Tibial nerve (tissue), 3 donors: Measurements from ENCODE around the gene DHRS7.

Source experiments
- POLR2A ChIP-seq, 2 donors: fragments of 450-650 bp; IDR thresholded peaks; one replicate each; pipeline ENCODE4 v1.6.1; 2017; ENCODE audit warnings: antibody characterized with exemption in 2 of 2, mild to moderate bottlenecking in 2 of 2, moderate library complexity in 2 of 2
- TF ChIP-seq, protein P1 (sequence below), 5 experiments: fragments of 200-600 bp in 3 of 5; fragments of 450-650 bp in 2 of 5; sonication (generic) in 3 of 5; IDR thresholded peaks; one replicate each; pipeline ENCODE4 v1.5.1; 2016 to 2019; ENCODE audit warnings: antibody characterized with exemption in 5 of 5, mild to moderate bottlenecking in 3 of 5, moderate library complexity in 2 of 5

DNA sequence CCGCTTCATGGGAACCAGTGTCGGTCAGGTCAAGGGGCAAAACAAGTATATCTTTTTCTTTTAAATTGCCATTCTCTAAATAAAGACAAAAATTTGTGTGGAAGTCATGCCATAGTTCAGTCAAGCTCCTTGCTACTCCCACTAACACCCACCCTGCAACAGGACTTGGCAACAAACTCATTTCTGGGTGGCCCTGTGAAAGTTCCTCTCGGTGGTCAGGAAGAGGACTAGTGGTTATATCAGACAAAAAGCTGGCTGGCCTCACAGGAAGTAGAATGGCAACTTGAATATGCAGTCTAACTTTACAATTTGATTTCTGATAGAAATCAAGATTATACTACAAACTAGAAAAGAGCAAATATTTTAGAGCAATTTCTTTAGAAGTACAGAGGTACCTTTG, 11.2 kb downstream of the DHRS7 start:
- TF ChIP-seq, protein P1, sequence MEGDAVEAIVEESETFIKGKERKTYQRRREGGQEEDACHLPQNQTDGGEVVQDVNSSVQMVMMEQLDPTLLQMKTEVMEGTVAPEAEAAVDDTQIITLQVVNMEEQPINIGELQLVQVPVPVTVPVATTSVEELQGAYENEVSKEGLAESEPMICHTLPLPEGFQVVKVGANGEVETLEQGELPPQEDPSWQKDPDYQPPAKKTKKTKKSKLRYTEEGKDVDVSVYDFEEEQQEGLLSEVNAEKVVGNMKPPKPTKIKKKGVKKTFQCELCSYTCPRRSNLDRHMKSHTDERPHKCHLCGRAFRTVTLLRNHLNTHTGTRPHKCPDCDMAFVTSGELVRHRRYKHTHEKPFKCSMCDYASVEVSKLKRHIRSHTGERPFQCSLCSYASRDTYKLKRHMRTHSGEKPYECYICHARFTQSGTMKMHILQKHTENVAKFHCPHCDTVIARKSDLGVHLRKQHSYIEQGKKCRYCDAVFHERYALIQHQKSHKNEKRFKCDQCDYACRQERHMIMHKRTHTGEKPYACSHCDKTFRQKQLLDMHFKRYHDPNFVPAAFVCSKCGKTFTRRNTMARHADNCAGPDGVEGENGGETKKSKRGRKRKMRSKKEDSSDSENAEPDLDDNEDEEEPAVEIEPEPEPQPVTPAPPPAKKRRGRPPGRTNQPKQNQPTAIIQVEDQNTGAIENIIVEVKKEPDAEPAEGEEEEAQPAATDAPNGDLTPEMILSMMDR (IDR thresholded peaks at IDR 0.05), result no peak
- TF ChIP-seq POLR2A (IDR thresholded peaks at IDR 0.05), result no peak
